IPS-18c (cell line): ENCODE data around the gene RPL13.

Source experiments
- H3K4me3 ChIP-seq: 2 replicates; pipeline ENCODE4 v1.7.0; 2013; ENCODE audit warnings: low read depth, mild to moderate bottlenecking, low read length, moderate library complexity; ENCODE audit not compliant: insufficient read depth
- H3K9me3 ChIP-seq: one replicate; pipeline ENCODE4 v1.6.1; 2013; ENCODE audit warnings: mild to moderate bottlenecking, low read length, moderate library complexity; ENCODE audit not compliant: control insufficient read depth, insufficient read depth

The RPL13 gene

GRCh38 chr16:89555780-89556179, 4.7 kb upstream of the RPL13 start:
- no peaks in the 10 kb centered on the region for H3K9me3 ChIP-seq
- H3K4me3 ChIP-seq = no peak overlapping the region

GRCh38 chr16:89556750-89557689, 3.5 kb upstream of the RPL13 start:
- peaks cover 2% of the 10 kb centered on the region for H3K9me3 ChIP-seq
- H3K4me3 ChIP-seq = no peak overlapping the region

- H3K4me3 ChIP-seq = no peak overlapping the region
- H3K9me3 ChIP-seq = peaks cover 2% of the 10 kb centered on the region
These were observed 2.6 kb upstream of the RPL13 start for GRCh38 chr16:89557690-89558490.

GRCh38 chr16:89561142-89561883, 831 bp downstream of the RPL13 start:
- Histone ChIP-seq H3K9me3 (peaks cover 2% of the 10 kb centered on the region), H3K4me3 (peak overlapping the region; percentile 81)

DNA sequence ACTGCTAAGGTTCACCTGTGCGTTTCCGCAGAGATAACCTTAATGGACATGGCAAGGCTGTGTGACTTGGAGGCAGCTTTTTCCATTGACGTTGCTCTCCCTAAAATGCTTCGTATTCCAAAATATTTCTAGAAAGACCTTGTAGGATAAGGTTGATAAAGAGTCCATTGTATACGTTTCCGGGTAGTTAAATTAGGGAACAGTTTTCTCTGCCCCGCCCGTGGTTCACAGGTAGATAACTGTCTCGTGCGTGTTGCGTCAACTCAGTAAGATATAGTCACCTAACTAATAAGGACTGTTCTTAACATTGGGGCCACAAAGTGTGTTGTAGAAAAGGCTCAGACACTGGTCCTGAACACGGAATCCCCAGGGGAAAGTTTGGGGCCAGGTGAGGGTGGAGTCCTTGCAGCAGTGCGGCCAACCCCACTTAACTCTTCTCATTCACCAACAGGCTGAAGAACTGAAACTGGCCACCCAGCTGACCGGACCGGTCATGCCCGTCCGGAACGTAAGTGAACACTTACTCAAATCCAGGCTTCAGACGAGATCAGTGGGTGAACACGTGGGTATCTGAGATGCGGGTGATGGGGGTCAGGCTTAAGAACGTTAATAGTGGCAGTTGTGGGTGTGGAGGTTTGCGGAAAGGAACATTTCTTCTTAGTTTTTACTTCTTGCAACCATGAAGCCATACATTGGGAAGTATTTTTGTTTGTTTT, 1.6 kb downstream of the RPL13 start:
- Histone ChIP-seq H3K4me3 (peak overlapping the region; percentile 81), H3K9me3 (peaks cover 2% of the 10 kb centered on the region)

DNA sequence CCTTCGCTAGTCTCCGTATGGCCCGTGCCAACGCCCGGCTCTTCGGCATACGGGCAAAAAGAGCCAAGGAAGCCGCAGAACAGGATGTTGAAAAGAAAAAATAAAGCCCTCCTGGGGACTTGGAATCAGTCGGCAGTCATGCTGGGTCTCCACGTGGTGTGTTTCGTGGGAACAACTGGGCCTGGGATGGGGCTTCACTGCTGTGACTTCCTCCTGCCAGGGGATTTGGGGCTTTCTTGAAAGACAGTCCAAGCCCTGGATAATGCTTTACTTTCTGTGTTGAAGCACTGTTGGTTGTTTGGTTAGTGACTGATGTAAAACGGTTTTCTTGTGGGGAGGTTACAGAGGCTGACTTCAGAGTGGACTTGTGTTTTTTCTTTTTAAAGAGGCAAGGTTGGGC, 2.5 kb downstream of the RPL13 start:
- H3K4me3 ChIP-seq = peak overlapping the region; percentile 81; the same call in 1 of the 2 replicates
- H3K9me3 ChIP-seq = peaks cover 2% of the 10 kb centered on the region

DNA sequence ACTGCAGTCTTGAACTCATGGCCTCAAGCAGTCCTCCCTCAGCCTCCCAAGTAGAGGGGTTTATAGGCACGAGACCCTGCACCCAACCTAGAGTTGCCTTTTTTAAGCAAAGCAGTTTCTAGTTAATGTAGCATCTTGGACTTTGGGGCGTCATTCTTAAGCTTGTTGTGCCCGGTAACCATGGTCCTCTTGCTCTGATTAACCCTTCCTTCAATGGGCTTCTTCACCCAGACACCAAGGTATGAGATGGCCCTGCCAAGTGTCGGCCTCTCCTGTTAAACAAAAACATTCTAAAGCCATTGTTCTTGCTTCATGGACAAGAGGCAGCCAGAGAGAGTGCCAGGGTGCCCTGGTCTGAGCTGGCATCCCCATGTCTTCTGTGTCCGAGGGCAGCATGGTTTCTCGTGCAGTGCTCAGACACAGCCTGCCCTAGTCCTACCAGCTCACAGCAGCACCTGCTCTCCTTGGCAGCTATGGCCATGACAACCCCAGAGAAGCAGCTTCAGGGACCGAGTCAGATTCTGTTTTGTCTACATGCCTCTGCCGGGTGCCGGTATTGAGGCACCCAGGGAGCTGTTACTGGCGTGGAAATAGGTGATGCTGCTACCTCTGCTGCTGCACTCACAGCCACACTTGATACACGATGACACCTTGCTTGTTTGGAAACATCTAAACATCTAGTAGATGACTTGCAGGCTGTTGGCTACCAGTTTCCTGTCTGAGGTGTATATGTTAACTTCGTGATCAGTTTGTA, 3.3 kb downstream of the RPL13 start:
- 0 out of 2 replicates have a peak overlapping the region, but pooled peaks have one; percentile 2 for H3K4me3 ChIP-seq
- H3K9me3 ChIP-seq = peaks cover 2% of the 10 kb centered on the region

DNA sequence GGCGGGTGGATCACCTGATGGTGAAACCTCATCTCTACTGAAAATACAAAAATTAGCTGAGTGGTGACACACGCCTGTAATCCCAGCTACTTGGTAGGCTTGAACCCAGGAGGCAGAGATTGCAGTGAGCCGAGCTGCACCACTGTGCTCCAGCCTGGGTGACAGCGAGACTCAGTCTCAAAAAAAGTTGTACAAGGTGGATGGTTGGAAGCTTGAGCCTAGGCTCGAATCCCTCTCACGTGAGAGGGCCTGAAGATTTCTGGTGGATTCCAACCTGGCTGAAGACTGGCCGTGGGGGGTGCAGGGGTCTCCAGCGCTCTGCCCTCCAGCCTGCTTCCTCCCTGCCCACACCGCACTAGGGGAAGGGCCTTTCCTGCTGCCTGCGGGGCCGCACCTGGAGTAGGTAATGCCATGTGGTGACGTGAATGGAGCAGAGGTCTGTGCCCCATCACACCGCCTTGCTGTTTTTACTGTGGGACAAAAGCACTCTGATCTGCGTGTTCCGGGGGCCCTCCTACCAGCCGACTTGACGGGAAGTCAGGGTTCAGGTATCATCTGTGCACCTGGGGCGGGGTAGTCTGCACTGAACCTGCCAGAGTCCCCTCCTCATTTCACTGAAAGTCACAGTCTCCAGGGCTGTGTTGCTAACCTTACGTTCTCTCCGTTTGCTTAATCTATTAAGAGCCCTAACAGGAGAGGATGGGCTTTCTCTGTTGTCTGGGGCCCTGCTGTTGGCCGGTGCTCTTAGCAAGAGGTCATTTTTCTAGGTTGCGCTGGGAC, 4.2 kb downstream of the RPL13 start:
- Histone ChIP-seq H3K9me3 (peaks cover 2% of the 10 kb centered on the region), H3K4me3 (peak overlapping the region; percentile 2; the same call in 1 of the 2 replicates)

DNA sequence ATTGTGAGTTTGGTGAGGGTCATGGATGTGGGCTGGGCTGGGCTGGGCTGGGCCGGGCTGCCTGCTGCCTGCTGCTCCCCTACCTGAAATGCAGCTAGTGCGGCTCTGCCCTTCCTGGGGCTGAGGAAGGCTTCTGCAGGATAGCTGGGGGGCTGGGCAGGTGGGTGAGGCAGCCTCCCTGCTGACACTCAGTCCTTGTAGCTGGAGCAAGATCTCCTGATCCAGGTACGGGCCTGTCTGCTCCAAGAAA, 4.7 kb downstream of the RPL13 start:
- Histone ChIP-seq H3K4me3 (peak overlapping the region; percentile 44; the same call in 1 of the 2 replicates), H3K9me3 (peaks cover 2% of the 10 kb centered on the region)

DNA sequence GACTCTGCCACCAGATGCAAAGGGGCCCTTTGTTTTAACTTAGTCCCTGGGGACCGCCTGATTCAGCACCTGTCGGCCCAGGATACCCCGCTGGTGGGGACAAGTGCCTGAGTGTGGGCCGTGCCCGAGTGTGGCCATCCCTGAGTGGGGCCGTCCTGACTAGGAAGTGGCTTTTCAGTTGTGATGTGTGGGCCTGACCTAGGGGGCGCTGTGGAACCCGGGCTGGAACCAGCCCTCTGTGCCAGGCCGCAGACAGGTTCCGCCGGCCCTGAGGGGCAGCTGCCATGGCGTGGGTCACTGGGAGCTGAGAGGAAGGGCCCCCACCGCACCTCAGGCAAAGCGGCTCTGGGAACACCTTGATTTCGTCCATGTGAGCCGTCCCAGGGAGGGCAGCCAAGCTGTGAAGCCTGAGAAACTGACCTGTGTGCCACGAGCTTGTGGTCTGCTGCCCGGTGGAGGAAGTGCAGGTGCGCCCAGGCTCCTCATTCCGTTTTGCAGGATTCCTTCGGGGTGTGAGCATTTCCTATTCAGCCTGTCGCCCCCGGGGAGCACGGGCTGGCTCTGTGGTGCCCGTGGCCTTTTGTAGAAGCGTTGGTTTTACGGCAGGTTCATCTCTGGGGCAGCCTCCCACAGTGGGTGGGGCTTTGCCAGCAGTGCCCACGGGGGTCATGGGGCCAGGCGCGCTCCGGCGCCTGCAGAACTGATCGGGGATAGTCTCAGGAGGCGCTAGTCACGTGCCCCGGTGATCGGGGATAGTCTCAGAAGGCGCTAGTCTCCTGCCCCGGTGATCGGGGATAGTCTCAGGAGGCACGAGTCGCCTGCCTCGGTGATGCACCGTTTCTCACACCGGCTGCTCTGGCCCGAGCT, 5.3 kb downstream of the RPL13 start:
- Histone ChIP-seq H3K9me3 (peaks cover 2% of the 10 kb centered on the region), H3K4me3 (peak overlapping the region; percentile 44; the same call in 1 of the 2 replicates)

DNA sequence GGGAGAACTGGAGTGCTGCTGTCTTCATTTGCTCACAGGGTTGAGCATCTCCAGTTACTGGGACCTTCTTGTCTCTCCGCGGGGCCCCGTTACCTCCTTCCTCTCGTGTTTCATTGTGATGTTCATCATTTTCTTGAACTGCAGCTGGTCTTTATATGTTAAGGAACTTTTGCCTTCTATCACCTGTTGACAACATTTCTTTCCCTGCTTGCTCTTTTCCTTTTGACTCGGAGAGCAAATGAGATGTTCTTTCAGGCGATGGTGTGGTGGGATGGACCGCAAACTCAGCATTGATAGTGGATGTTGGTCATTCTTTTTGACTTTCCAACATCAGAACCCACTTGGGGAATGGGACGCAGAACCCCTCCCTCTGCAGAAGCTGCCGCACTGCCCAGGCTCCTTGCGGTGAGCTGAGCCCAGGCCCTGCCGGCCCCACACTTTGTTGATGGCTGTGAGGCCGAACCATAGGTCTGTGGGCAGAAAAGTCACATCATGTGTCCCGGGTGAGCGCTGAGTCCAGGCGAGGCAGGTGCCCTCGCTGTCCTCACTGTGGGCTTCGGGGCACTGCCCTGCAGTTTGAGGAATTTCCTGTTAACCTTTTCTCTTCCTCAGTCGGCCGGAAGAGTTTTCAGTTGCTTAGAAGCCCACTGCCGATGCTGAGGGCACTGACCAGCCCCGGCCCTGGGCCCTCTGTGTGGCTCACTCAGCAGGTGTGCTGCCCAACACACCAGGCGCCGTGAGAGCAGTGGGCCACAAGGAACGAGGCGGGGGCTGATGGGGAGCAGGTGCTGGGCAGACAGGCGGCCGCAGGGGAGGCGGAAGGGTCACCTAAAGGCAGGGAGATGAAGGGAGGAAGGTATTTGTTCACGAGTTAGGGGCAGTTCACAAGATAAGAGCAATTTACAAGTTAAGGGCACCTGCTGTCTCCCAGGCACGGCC, 7.4 kb downstream of the RPL13 start:
- no peak overlapping the region for H3K4me3 ChIP-seq
- no peaks in the 10 kb centered on the region for H3K9me3 ChIP-seq

DNA sequence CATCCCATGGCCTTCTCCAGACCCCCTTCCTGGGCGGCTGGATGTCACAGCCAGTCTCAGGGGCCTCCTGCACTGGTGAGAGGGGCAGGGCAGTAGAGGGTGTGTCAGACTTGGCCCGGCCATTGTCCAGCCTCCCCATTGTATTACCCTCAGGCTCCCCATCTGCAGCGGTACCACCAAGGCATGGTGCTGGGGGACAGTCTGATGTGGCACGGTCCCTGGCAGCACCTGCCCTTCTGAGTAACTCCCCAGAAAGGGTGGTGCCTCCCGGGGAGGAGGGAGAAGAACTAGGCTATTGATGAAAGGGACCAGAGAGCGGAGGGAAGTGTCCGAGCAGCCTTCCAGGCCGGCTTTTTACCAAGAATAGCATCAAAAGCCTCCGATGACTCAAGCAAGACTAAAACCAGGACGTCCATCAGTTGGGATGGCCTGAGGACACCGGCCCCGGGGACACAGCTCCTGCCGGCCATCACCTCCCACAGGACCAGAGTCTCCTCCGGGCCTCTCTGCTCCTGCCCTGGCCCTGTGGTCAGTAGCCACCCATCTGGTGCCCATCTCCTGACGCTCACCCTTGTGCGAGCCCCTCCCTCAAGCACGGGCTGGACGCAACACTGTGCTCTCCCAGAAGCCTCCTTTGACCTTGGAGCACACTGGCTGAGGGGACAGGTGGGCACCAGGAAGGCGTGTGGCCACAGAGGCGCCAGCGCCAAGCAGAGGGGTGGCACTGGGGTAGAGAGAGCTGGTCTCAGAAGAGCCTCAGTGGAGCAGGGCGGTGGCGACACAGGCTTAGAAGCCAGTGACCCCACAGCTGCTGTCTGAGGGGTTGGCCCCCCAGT, 9.2 kb downstream of the RPL13 start:
- no peak overlapping the region for H3K4me3 ChIP-seq
- no peaks in the 10 kb centered on the region for H3K9me3 ChIP-seq

GRCh38 chr16:89570342-89570923, 10.0 kb downstream of the RPL13 start:
- no peaks in the 10 kb centered on the region for H3K9me3 ChIP-seq
- no peak overlapping the region for H3K4me3 ChIP-seq
